Measurements from ENCODE around the gene DCLRE1C. TPM values are rescaled to one million over a fixed set of nuclear protein-coding genes. Genes with fewer than 3 reads are reported as not detected.

Gene DCLRE1C
- total RNA-seq, 1 experiment from 2014 or later, result 19.6 TPM

- Histone ChIP-seq H3K9ac (ENCODE audit: low read length) (no peak overlapping the region), H3K36me3 (ENCODE audit: insufficient read depth, low read length) (peaks cover 20% of the 10 kb centered on the region), H3K79me2 (ENCODE audit: low read length) (0 out of 2 replicates have a peak, but pooled peaks cover 15% of the 10 kb centered on the region), H3K27me3 (ENCODE audit: low read length) (no peaks in the 10 kb centered on the region), H4K20me1 (ENCODE audit: insufficient read depth, low read depth, low read length) (no peaks in the 10 kb centered on the region), H3K4me2 (ENCODE audit: low read depth, low read length, poor library complexity, severe bottlenecking) (no peak overlapping the region), H3K4me1 (ENCODE audit: low read length) (no peaks in the 10 kb centered on the region), H3K27ac (ENCODE audit: low read length) (no peak overlapping the region), H3K9me3 (ENCODE audit: low read length) (no peaks in the 10 kb centered on the region), H3K4me3 (ENCODE audit: low read length) (no peak overlapping the region), H2AFZ (ENCODE audit: low read length) (no peak overlapping the region), H3K9me2 (replicated peaks; ENCODE audit: insufficient read depth, low read length) (no peaks in the 10 kb centered on the region)
- peak; percentile 40 for DNase-seq
Observed at GRCh38 chr10:14936584-14936983, 17.3 kb downstream of the DCLRE1C start.

- H3K36me3 ChIP-seq (ENCODE audit: insufficient read depth, low read length), result peaks cover 38% of the 10 kb centered on the region
- no peaks in the 10 kb centered on the region for H3K79me2 ChIP-seq (ENCODE audit: low read length)
Observed at GRCh38 chr10:14930610-14931009, 23.3 kb downstream of the DCLRE1C start.

GRCh38 chr10:14926722-14927416 lies 27.0 kb downstream of the DCLRE1C start:
- Histone ChIP-seq H3K36me3 (ENCODE audit: insufficient read depth, low read length) (peaks cover 50% of the 10 kb centered on the region), H3K79me2 (ENCODE audit: low read length) (peaks cover 10% of the 10 kb centered on the region; the same call in 1 of the 2 replicates), H3K4me3 (ENCODE audit: low read length) (no peak overlapping the region), H2AFZ (ENCODE audit: low read length) (no peak overlapping the region), H3K9me3 (ENCODE audit: low read length) (no peaks in the 10 kb centered on the region), H3K4me1 (ENCODE audit: low read length) (no peaks in the 10 kb centered on the region), H4K20me1 (ENCODE audit: insufficient read depth, low read depth, low read length) (no peaks in the 10 kb centered on the region), H3K9ac (ENCODE audit: low read length) (no peak overlapping the region), H3K9me2 (replicated peaks; ENCODE audit: insufficient read depth, low read length) (no peaks in the 10 kb centered on the region), H3K27me3 (ENCODE audit: low read length) (no peaks in the 10 kb centered on the region), H3K27ac (ENCODE audit: low read length) (no peak overlapping the region), H3K4me2 (ENCODE audit: low read depth, low read length, poor library complexity, severe bottlenecking) (no peak overlapping the region)
- no peak for DNase-seq

More at GRCh38 chr10:14930610-14931009, 23.3 kb downstream of the DCLRE1C start:
- Histone ChIP-seq H4K20me1 (ENCODE audit: insufficient read depth, low read depth, low read length) (no peaks in the 10 kb centered on the region), H3K4me2 (ENCODE audit: low read depth, low read length, poor library complexity, severe bottlenecking) (no peak overlapping the region), H3K27me3 (ENCODE audit: low read length) (no peaks in the 10 kb centered on the region), H3K9me2 (replicated peaks; ENCODE audit: insufficient read depth, low read length) (no peaks in the 10 kb centered on the region), H2AFZ (ENCODE audit: low read length) (no peak overlapping the region), H3K27ac (ENCODE audit: low read length) (no peak overlapping the region), H3K4me3 (ENCODE audit: low read length) (no peak overlapping the region), H3K4me1 (ENCODE audit: low read length) (no peaks in the 10 kb centered on the region), H3K9ac (ENCODE audit: low read length) (no peak overlapping the region), H3K9me3 (ENCODE audit: low read length) (no peaks in the 10 kb centered on the region)
- DNase-seq, result no peak

- Histone ChIP-seq H2AFZ (ENCODE audit: low read length) (no peak overlapping the region), H3K9ac (ENCODE audit: low read length) (no peak overlapping the region), H3K4me3 (ENCODE audit: low read length) (no peak overlapping the region), H3K79me2 (ENCODE audit: low read length) (peaks cover 10% of the 10 kb centered on the region; the same call in 1 of the 2 replicates), H3K9me2 (replicated peaks; ENCODE audit: insufficient read depth, low read length) (no peaks in the 10 kb centered on the region), H3K27ac (ENCODE audit: low read length) (no peak overlapping the region), H3K9me3 (ENCODE audit: low read length) (no peaks in the 10 kb centered on the region), H3K4me2 (ENCODE audit: low read depth, low read length, poor library complexity, severe bottlenecking) (no peak overlapping the region), H3K27me3 (ENCODE audit: low read length) (no peaks in the 10 kb centered on the region), H3K36me3 (ENCODE audit: insufficient read depth, low read length) (peaks cover 50% of the 10 kb centered on the region), H3K4me1 (ENCODE audit: low read length) (no peaks in the 10 kb centered on the region), H4K20me1 (ENCODE audit: insufficient read depth, low read depth, low read length) (no peaks in the 10 kb centered on the region)
- no peak for DNase-seq
Observed at GRCh38 chr10:14926061-14926470, 27.8 kb downstream of the DCLRE1C start.

- H3K27ac ChIP-seq (ENCODE audit: low read length), result no peak overlapping the region
- no peaks in the 10 kb centered on the region for H4K20me1 ChIP-seq (ENCODE audit: insufficient read depth, low read depth, low read length)
- H3K4me2 ChIP-seq (ENCODE audit: low read depth, low read length, poor library complexity, severe bottlenecking), result no peak overlapping the region
- H3K27me3 ChIP-seq (ENCODE audit: low read length), result no peaks in the 10 kb centered on the region
- no peak overlapping the region for H2AFZ ChIP-seq (ENCODE audit: low read length)
- no peaks in the 10 kb centered on the region for H3K9me2 ChIP-seq (replicated peaks; ENCODE audit: insufficient read depth, low read length)
- peaks cover 49% of the 10 kb centered on the region for H3K36me3 ChIP-seq (ENCODE audit: insufficient read depth, low read length)
- no peak overlapping the region for H3K4me3 ChIP-seq (ENCODE audit: low read length)
- no peaks in the 10 kb centered on the region for H3K9me3 ChIP-seq (ENCODE audit: low read length)
- H3K4me1 ChIP-seq (ENCODE audit: low read length), result no peaks in the 10 kb centered on the region
- H3K79me2 ChIP-seq (ENCODE audit: low read length), result peaks cover 10% of the 10 kb centered on the region; the same call in 1 of the 2 replicates
- no peak for DNase-seq
- no peak overlapping the region for H3K9ac ChIP-seq (ENCODE audit: low read length)
Observed at GRCh38 chr10:14925268-14925667, 28.6 kb downstream of the DCLRE1C start.

- H3K9me2 ChIP-seq (replicated peaks; ENCODE audit: insufficient read depth, low read length), result no peaks in the 10 kb centered on the region
- no peaks in the 10 kb centered on the region for H3K9me3 ChIP-seq (ENCODE audit: low read length)
- H2AFZ ChIP-seq (ENCODE audit: low read length), result no peak overlapping the region
- H3K36me3 ChIP-seq (ENCODE audit: insufficient read depth, low read length), result peaks cover 62% of the 10 kb centered on the region
- no peaks in the 10 kb centered on the region for H4K20me1 ChIP-seq (ENCODE audit: insufficient read depth, low read depth, low read length)
- no peak overlapping the region for H3K9ac ChIP-seq (ENCODE audit: low read length)
- DNase-seq, result no peak
- no peak overlapping the region for H3K27ac ChIP-seq (ENCODE audit: low read length)
- H3K27me3 ChIP-seq (ENCODE audit: low read length), result no peaks in the 10 kb centered on the region
- H3K4me3 ChIP-seq (ENCODE audit: low read length), result no peak overlapping the region
- no peaks in the 10 kb centered on the region for H3K4me1 ChIP-seq (ENCODE audit: low read length)
- H3K4me2 ChIP-seq (ENCODE audit: low read depth, low read length, poor library complexity, severe bottlenecking), result no peak overlapping the region
- peaks cover 10% of the 10 kb centered on the region; the same call in 1 of the 2 replicates for H3K79me2 ChIP-seq (ENCODE audit: low read length)
Observed at GRCh38 chr10:14924013-14924412, 29.9 kb downstream of the DCLRE1C start.

GRCh38 chr10:14918964-14919363 lies 34.9 kb downstream of the DCLRE1C start:
- Histone ChIP-seq H3K4me1 (ENCODE audit: low read length) (no peaks in the 10 kb centered on the region), H4K20me1 (ENCODE audit: insufficient read depth, low read depth, low read length) (no peaks in the 10 kb centered on the region), H2AFZ (ENCODE audit: low read length) (no peak overlapping the region), H3K9ac (ENCODE audit: low read length) (no peak overlapping the region), H3K4me3 (ENCODE audit: low read length) (no peak overlapping the region), H3K9me3 (ENCODE audit: low read length) (peaks cover 12% of the 10 kb centered on the region), H3K79me2 (ENCODE audit: low read length) (peaks cover 22% of the 10 kb centered on the region), H3K36me3 (ENCODE audit: insufficient read depth, low read length) (peaks cover 79% of the 10 kb centered on the region), H3K27me3 (ENCODE audit: low read length) (no peaks in the 10 kb centered on the region), H3K27ac (ENCODE audit: low read length) (no peak overlapping the region), H3K9me2 (replicated peaks; ENCODE audit: insufficient read depth, low read length) (no peaks in the 10 kb centered on the region), H3K4me2 (ENCODE audit: low read depth, low read length, poor library complexity, severe bottlenecking) (no peak overlapping the region)
- DNase-seq, result no peak

- no peak overlapping the region for H3K9ac ChIP-seq (ENCODE audit: low read length)
- H3K9me2 ChIP-seq (replicated peaks; ENCODE audit: insufficient read depth, low read length), result no peaks in the 10 kb centered on the region
- H3K27ac ChIP-seq (ENCODE audit: low read length), result no peak overlapping the region
- H3K4me2 ChIP-seq (ENCODE audit: low read depth, low read length, poor library complexity, severe bottlenecking), result no peak overlapping the region
- no peaks in the 10 kb centered on the region for H3K27me3 ChIP-seq (ENCODE audit: low read length)
- peaks cover 27% of the 10 kb centered on the region for H3K79me2 ChIP-seq (ENCODE audit: low read length)
- no peaks in the 10 kb centered on the region for H3K4me1 ChIP-seq (ENCODE audit: low read length)
- H3K9me3 ChIP-seq (ENCODE audit: low read length), result peaks cover 12% of the 10 kb centered on the region
- H3K4me3 ChIP-seq (ENCODE audit: low read length), result no peak overlapping the region
- no peak for DNase-seq
- no peak overlapping the region for H2AFZ ChIP-seq (ENCODE audit: low read length)
- H4K20me1 ChIP-seq (ENCODE audit: insufficient read depth, low read depth, low read length), result no peaks in the 10 kb centered on the region
- H3K36me3 ChIP-seq (ENCODE audit: insufficient read depth, low read length), result peaks cover 80% of the 10 kb centered on the region
Observed at GRCh38 chr10:14917827-14918226, 36.1 kb downstream of the DCLRE1C start.
